HT1080 (cell line): ENCODE measurements around the gene PITPNM3. TPM values are rescaled to one million over a fixed set of nuclear protein-coding genes. Genes with fewer than 3 reads are reported as not detected.

Experiments used
- DNase-seq: peaks from one replicate; pipeline ENCODE4 v3.0.0-alpha.2; 2015; ENCODE audit warnings: low read depth
- total RNA-seq: library from RNA; depleted of rRNA; stranded (reverse); fragments of >200 nt; shearing (Covaris generic); gene quantifications from 2 replicates; pipeline ENCODE4 v1.2.3, GENCODE V29; 2014

Gene PITPNM3
- total RNA-seq, 1 experiment from 2014 or later: 0.32 TPM

DNA sequence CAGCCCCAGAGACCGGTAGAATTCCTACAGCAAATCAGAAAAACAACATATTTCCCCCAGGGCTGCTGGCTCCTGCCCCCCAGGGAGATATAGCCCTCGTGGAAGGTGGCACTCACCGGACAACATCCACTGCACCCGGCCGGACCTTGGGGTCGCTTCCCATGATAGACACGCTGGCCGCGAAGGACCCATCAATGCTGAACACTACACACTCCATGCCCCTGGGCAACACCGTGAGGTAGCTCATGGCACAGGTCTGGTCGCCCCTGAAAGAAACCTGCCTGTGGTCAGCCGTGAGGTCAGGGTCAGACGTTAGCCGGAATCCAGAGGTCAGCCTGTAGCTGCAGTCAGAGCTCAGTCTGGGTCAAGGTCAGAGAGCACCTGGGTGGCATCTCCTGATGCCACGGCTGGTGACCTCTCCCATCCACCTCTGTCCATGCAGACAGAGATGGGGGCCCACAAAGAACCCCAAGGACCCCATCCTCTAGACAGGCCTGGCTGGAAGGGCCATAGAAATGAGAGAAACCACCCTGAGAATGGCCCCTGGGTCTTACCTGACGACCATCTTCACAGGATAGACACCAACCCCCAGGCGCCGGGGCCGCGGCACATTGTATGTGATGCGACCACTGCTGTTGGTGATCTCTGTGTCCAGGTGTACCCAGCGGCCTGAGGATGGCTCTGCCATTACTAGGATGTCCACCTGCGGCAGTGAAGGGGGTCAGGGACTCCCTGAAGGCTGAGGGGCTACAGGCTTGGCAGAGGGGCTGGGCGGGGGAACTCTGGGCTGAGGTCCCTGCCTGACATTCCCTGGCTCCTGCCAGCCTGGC is 92.5 kb downstream of the PITPNM3 start:
- DNase-seq: no peak

DNA sequence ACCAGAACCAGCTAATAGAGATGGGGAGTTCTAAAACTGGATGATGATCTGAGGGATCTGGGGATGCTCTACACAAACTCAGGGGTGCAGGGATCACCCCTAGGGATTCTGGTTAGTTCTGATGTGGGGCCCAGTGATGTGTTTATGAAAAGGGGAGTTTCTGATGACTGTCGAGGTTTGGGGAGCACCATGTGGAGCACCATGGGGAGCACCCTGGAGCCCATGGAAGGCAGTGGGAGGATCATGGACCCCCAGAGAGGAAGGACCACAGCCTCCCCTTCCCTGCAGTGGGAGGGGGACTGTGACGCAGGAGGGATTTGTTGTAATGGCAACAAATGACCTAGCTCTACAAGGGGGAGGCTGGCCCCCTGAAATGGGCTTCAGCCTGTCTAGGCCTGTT is 93.7 kb downstream of the PITPNM3 start:
- DNase-seq: no peak

DNA sequence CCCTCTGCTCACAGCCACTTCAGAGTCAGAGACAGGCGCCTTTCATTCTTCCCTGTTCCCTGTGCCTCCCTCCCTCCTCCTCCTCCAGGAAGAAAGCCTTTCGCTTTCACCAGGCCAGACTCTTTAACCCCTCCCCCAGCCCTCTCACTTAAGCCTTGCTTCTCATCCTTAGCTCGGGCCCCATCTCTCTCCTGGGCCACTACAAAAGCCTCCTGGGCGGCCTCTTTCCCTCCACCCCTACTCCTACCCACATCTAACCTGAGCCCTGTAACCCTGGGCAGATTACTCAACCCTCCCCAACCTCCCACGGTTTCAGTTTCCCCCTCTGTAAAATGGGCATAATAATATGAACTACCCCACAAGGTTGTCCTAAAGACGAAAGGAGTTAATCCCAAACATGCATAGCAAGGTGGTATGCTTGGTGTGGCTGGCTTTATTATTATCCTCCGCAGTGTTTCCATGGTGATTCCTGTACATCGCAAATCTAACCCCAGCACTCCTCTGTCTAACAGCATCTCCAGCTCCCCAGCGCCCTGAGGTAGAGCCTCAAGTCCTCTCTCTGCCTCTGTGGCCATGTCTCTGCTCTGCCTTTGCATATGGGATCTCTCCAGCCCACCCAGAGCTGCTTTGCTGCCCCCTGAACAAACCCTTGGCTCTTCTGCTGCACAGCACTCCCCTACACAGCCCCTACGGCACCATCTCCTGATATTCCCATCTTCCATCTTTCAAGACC is 94.4 kb downstream of the PITPNM3 start:
- no peak for DNase-seq

DNA sequence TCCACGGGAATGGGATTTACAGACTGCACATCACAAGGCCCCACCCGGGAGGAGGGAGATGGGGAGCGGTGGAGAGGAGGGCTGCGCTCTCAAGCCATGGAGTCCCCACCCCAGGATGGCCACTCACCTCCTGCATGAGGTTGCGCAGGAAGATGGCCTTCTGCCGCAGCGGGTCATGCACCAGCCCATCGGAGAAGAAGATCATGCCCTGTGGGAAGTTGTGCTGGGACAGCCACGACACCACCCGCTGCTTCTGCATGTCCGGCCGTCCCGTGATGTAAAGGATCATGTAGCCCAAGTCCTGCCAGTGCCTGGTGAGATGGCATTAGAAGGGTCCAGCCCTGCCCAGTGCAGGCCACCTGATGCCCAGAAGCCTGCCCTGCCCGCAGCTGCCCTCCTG is 95.1 kb downstream of the PITPNM3 start:
- DNase-seq: no peak

DNA sequence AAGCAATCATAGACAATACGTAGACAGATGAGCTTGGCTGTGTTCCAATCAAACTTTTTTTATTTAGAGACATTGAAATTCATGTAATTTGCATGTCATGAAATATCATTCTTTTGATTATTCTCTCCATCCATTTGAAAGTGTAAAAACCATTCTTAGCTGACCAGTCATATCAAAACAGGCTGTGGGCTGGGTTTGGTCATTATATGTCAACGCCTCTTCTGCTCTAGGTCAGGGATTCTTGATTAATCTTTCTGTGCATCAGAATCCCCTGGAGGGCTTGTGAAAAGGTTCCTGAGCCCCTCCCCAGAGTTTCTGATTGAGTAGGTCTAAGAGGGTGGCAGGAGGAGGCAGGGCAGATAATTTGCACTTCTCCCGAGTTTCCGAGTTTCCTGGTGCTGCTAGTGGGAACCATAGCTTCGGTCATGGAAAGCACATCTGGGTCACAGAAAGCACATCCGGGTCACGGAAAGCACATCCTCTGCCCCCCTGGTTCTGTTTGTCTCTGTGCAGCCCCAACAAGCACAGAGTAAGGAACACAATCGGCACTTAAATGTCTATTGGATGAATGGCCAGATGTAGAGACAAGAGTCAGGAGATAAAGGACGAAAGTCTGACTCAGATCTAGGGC is 95.7 kb downstream of the PITPNM3 start:
- no peak for DNase-seq

DNA sequence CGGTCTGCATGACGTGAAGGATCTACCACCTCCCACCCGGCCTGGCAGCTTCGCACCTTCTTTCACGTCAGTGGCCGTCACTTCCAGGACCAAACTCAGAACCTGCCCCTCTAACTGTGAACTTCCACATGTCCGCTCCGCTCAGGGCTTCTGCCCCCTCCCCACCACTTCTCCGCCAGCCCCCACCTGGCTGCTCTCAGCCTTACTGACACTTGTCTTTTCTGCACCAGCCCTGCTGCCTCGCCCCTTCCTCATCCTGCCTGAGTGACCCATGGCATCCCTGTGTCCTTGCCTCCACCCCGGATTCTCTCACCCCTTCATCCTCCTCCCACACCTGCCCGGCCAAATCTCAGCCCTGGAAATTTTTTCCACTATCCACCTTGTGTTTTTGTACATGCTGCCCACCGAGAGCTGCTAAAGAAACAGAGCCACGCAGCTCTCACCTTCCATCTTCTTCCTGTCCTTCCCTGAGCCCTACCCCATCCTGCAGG is 97.8 kb downstream of the PITPNM3 start:
- no peak for DNase-seq

DNA sequence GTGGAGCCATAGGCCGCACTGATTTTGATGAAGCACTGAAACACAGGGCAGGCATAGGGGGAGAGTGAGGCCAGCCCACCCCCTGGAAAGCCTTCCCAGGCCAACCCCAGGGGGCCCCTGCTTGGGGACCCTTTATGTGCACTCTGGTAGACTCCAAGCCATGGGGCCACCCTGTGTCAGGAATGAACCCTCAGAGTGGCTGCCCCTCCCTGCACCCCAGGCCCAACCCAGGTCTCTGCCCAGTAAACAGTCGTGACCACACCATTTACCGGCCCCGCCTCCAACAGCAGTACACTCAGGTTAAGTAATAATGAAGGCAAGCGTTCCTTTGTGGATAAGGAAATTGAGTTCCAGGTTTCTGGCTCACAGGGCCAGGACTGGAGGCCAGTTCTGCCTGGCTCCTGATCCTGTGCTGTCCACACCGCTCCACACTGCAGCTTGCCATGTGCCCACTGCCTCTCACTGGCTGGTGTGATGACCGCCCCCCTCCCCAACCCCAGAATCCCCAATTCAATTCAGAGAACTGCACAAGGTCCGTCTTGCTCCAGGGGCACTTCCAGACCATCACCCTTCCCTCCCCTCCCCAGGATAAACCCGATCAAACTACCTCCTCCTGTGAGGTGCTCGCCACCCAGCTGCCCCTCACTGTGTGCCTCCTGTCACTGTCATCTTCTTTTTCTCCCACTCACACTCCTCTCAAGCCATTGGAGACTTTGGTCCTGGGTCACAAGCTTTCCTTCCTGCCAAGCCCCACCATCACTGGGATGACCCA is 98.5 kb downstream of the PITPNM3 start:
- DNase-seq: no peak

DNA sequence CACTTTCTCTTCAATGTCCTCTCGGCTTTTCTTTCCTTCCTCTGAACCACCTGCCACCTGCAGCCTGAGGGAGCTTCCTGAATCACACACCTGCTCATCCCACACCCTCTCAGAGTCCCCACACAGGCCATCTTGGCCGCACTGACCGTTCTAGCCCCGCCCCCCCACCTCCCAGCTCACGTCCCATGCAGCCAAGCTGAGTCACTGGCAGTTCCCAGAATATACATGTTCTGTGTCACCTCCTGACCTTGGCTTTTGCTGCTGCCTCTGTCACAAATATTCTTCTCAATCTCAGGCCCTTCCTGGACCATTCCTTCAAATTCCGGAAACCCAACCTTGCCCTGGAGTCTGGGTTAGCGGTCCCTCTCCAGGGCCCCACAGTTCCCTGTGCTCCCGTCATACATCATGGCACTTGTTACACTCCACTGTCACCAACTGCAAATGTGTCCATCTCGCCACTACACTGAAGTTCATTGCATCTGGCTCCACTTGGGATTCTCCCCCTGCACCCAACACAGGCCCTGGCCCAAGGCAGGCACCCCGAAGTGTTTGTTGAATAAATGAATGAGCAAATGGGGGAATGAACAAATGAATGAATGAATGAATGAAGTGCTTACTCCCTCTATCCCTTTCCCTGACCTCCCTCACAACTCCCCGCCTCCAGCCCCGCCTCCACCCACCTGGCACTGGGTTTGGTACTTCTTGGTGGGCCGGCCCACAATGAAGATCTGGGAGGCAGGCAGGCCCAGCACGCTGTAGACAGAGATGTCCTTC is 99.3 kb downstream of the PITPNM3 start:
- peak; percentile 58 for DNase-seq

DNA sequence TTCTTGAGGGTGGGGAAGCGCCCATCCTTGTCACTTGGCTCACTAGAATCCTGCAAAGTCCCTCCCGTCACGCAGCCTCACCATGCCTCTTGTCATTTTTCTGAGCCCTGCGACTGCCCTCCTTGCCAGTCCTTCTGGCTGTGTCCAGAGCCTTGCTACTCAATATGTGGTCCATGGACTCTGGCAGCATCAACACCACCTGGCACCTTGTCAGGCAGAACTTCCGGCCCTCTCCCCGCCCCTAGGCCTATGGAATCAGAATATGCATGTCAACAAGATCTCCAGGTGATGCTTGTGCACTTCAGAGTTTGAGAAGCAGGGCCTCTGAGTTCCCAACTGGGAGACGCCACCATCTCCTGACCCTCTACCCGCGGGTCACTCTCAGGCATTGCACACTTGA is 100.0 kb downstream of the PITPNM3 start:
- DNase-seq: no peak

DNA sequence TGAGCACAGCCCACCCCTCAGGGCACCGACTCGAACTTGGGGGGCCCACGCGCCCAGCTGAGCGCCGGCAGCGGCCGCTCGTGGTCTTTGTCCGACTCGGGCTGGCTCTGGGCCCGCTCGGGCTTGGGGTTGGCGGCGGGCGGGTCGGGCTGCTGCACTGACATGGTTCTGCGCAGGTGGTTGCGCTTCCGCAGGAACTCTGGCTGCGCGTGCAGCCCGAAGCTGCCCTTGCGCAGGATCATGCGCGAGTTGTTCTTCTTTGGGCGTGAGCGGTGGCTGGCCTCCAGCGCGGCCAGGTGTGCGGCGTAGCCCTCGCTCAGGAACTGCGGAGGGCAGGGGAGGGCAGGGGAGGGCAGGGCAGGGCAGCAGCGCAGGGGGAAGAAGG is 101.0 kb downstream of the PITPNM3 start:
- DNase-seq: no peak

DNA sequence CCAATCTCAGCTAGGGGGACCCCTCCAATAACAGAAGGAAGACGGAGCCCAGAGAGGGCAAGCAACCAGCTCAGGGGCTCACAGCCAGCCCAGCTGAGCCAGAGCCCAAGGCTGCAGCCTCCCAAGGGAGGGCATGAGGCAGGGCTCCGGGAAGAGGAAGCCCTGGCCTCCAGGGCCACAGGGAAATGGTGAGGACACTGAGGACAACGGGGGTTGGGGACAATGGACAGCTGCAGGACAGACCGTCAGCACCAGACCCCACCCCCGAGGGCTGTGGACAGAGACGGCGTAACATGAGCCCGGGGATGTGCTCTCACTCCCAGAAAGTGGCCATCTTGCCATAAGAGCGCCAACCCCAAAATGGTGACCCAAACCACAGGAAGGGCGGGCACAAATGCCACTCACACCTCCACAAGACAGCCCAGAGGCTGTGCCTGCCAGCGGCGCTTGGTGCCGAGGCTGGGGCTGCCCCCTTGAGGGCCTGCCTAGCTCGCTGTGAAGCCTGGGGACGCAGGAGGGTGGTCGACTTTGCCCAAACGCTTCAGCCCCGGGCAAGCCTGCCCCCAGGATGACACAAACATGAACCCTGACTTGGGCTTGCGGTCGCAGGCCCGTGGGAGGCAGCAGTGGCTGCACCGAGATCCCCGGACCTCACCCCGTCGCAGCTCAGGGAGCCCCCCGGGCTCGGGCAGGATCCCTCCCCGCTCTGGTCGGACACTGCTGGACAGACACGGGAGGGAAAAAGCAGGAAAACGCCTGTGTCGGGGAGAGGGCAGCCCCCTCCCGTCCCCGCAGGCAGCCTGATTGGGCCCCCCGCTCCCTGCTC is 101.6 kb downstream of the PITPNM3 start:
- no peak for DNase-seq

DNA sequence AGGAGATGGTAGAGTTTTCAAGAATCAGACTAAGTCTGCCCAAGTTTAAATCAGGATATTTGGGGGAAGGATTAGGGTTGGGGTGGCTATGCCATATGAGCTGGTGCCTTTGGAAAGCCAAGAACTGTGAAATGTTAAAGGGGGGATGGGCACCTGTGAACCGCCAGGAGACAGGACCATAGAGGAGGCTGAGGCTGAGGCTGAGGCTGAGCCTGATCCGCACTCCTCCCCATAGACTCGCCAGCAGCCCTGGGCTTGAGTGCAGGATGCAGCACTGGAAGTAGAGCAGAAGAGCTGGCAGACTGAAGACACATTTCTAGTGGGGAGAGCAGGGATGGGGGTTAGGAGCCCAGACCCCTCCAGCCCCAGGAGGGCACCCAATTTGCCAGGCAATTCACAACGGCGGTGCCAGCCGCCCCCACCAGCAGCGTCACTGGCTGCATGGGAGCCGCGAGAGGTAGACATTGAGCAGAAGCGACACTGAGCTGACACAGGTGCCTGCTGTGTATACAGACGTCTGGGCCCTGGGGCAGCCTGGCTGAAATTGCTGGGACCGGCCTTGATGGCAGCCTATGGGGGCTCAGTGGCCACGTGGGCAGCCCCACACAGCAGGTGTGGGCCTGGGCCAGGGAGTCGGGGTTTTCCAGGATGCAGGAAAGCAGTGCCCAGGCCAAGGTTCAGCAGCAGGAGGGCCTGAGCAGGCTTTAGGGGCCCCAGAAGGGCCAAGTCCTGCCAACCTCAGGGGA is 102.9 kb downstream of the PITPNM3 start:
- DNase-seq: no peak

DNA sequence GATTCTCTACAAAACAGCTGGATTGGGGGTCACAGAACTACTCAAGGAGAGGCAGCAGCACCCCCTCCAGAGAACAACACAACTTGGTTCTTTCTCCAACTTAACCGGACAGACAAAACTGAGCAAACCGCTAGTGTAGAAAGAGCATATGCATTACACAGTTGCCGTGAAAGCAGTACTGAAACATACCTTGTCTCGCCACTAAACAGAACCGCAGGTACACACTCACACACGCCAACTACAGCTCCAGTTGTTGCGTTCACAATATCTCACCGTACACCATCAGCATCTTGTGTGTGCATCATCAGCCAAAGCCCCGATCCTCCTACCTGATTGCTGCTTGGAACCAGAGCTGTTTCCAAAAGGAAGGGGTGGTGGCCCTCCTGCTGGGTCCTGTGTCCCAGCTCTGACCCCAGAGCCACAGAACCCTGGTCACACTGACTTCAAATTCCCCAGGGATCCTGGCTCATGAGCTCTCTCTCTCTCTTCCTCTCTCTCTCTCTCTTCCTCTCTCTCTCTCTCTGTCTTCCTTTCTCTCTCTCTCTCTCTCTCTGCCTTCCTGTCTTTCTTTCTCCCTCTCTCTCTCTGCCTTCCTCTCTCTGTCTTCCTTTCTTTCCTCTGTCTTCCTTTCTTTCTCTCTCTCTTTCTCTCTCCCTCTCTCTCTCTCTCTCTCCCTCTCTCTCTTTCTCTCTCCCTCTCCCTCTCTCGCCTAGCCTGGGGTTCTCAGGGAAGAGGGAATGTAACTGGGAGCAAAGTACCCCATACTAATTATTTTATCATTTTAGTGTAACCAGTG is 103.7 kb downstream of the PITPNM3 start:
- DNase-seq: no peak

DNA sequence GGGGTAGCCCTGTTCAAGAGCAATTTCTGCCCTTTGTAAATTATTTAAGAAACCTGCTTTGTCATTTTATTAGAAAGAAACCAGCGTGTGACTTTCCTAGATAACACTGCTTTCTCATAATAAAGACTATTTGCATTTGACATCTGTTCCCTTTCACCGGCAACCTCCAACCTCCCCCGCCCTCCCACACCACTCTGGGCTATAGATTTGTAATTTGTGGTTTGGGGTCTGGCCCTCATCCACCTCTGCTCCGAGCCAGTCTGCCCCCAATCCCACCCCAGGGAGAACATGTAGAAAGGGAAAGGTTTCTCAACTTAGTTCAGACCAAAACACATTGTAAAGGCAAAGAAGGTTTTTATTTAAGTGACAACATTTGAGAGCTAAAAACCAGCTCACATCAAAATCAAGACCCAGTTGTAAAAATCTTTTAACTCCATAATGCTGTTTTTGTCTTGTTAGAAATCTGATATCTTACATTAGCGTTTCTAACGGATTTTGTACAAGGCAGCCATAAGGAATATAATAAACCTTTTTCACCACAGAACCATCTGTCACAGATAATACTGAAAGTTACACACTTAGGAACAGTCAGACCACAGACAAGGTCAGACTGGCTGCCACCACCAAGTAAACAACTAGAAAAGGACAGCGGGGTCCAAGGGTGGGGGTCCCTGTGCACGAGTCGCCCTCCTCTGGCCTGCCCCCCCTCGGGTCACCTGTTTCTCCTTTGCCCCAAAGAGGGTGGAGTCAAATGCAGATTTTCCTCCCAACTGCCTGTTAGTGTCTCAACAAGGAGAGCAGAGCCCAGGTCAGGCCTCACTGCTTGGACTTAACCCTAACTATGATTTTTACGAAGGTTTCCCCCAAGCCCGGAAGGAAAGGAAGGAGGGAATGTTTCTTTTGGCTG is 105.2 kb downstream of the PITPNM3 start:
- DNase-seq: no peak

DNA sequence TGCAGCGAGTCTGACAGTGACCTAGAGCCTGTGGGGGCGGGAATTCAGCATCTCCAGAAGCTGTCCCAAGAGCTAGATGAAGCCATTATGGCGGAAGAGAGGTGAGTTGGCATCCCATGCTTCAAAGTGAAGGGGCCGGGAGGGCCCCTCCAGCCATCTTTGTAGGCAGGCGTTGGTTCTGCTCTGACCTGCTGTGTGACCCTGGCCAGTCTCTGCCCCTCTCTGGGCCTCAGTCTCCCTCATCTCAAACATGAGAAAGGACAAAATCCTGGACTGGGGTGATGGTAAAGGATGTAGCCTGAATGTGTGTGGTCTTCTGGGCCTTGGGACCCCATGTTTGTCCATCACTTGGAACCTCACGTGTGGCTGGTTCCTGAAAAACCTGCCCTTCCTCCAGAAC is 107.0 kb downstream of the PITPNM3 start:
- DNase-seq: no peak

DNA sequence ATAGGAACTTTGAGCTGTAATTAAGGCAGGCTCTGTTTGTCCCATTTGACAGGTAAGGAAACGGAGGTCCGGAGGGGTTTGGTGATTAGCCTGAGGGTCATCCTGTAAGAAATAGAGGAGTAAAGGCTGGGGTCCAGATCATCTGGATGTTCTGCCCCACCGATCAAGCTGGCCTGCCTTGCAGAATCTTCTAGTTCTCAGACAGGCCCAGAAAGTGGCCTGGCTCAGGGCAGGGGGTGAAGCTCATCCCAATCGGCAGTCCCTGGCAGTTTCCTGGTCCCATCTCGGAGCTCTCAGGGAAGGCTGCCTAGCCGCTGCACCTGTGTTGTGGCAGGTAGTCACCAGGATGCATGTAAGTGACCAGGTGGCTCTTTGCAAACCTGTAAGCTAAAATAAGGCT is 107.9 kb downstream of the PITPNM3 start:
- DNase-seq: no peak

DNA sequence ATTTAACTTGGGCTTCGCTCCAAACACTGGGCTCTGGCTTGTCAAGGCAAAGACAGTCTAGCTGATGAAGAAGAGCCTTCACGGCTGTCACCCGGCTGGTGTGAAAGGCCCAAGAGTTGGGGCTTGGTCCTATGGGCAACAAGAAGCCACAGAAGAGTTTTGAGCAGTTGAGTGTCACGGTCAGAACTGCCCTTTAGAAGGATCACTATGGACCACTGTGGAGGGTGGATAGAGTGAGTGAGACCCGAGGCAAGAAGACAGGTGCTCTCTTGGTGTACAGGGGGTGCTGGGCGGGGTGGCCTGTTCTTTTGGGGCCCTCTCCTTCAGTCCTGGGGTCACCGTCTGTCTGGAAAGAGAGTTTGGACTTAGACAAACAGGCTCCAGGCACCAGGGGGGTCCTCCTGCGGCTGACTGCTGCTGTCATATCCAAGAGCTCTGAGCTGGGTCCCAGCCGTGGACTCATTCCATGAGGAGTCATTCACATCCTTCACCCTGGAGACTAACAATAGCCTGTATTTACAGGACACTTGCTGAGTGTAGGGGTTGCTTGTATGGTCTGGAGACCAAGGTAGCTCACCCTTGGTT is 109.7 kb downstream of the PITPNM3 start:
- DNase-seq: no peak
